A673 (cell line): Measurements from ENCODE around the gene SLC38A9. TPM values are rescaled to one million over a fixed set of nuclear protein-coding genes. Genes with fewer than 3 reads are reported as not detected.

ENCODE experiments used
- BruUV-seq: library from RNA; stranded (reverse); fragments of 400-500 nt; replicated peaks from 2 replicates; lab custom pipeline; 2021; lab: Mats Ljungman, UMichigan
- CTCF ChIA-PET: fragments of 300-600 bp; sonication (Branson Sonifier 250); formaldehyde crosslinking; loops from one replicate; lab custom pipeline; 2022; ENCODE audit warnings: antibody characterized with exemption; lab: Charles Lee
- POLR2A ChIA-PET: fragments of 300-600 bp; sonication (Branson Sonifier 250); formaldehyde crosslinking; loops from one replicate; lab custom pipeline; 2022; ENCODE audit warnings: antibody characterized with exemption; ENCODE audit not compliant: low non-redundant PET; lab: Charles Lee
- DNase-seq: peaks from one replicate; pipeline ENCODE4 v3.0.0-alpha.2; 2015; ENCODE audit warnings: low spot score
- H3K27ac ChIP-seq: fragments of 200-600 bp; sonication (generic); 2 replicates; pipeline ENCODE4 v1.5.1; 2016; ENCODE audit warnings: mixed run types, low read depth, mild to moderate bottlenecking, mixed read lengths, antibody characterized with exemption, low read length; ENCODE audit not compliant: poor library complexity, severe bottlenecking
- H3K27me3 ChIP-seq: fragments of 200-600 bp; sonication (generic); replicated peaks from 2 replicates; pipeline ENCODE4 v1.6.1; 2017; ENCODE audit warnings: mixed run types, low read depth, mild to moderate bottlenecking, mixed read lengths, antibody characterized with exemption, low read length; ENCODE audit not compliant: insufficient read depth, poor library complexity
- H3K36me3 ChIP-seq: fragments of 200-600 bp; sonication (generic); 2 replicates; pipeline ENCODE4 v1.6.1; 2016; ENCODE audit warnings: mixed run types, mild to moderate bottlenecking, mixed read lengths, antibody characterized with exemption, low read length; ENCODE audit not compliant: insufficient read depth, poor library complexity, severe bottlenecking
- H3K4me1 ChIP-seq: fragments of 200-600 bp; sonication (generic); 2 replicates; pipeline ENCODE4 v1.6.1; 2017; ENCODE audit warnings: mixed run types, mild to moderate bottlenecking, mixed read lengths, antibody characterized with exemption, low read length; ENCODE audit not compliant: insufficient read depth, poor library complexity, severe bottlenecking
- H3K4me3 ChIP-seq: fragments of 200-600 bp; sonication (generic); 2 replicates; pipeline ENCODE4 v1.5.1; 2016; ENCODE audit warnings: low read depth, mixed run types, mild to moderate bottlenecking, mixed read lengths, low read length; ENCODE audit not compliant: poor library complexity, severe bottlenecking
- H3K9me3 ChIP-seq: fragments of 200-600 bp; sonication (generic); 2 replicates; pipeline ENCODE4 v1.6.1; 2016; ENCODE audit warnings: mixed run types, low read depth, mild to moderate bottlenecking, mixed read lengths, antibody characterized with exemption, low read length; ENCODE audit not compliant: poor library complexity, severe bottlenecking
- EZH2 ChIP-seq: fragments of 200-600 bp; sonication (generic); IDR thresholded peaks from 2 replicates; pipeline ENCODE4 v1.6.1; 2017; ENCODE audit warnings: borderline replicate concordance, low read depth, mild to moderate bottlenecking, mixed read lengths, antibody characterized with exemption, low read length; ENCODE audit not compliant: poor library complexity, severe bottlenecking
- intact Hi-C: fragments of 100-400 bp; cut with micrococcal nuclease; formaldehyde crosslinking; loops from one replicate; pipeline ENCODE4 v1.10.0; 2022; ENCODE audit not compliant: unreplicated experiment
- total RNA-seq: library from RNA; stranded (reverse); gene quantifications from 2 replicates; pipeline ENCODE4 v1.2.3, GENCODE V29; 2021
- TF ChIP-seq, protein P1 (sequence below): fragments of 300-800, 200-600 bp; sonication (generic); conservative IDR thresholded peaks from 2 replicates; pipeline ENCODE4 v1.5.1; 2017; ENCODE audit warnings: low read depth, mild to moderate bottlenecking, antibody characterized with exemption, low read length, moderate library complexity, mixed read lengths

SLC38A9 gene
- total RNA-seq, 1 experiment from 2014 or later, result 22.1 TPM

DNA sequence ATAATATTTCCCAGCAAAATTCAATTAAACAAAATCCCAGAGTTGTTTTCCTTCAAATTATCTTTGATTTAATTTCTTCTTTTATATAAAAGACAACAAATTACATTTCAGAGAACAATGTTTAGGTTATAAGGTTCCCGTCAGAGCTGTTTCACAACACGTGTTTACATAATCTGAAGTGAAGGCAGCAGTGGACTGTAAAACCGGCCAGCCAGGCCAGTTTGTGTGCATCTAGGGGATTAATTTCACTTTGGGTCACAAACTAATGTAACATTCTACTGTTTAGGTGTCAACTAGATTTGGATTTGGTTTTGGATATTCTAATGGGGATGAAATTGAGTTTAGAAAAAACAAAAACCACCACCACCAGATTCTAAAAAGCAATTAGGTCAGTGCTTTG is 90.9 kb downstream of the SLC38A9 start:
- intact Hi-C loops, result no loop called here
- no peak overlapping the region for H3K27ac ChIP-seq
- BruUV-seq, result no TSS peak
- no peak overlapping the region for H3K4me3 ChIP-seq
- no peaks in the 10 kb centered on the region for H3K36me3 ChIP-seq
- ChIA-PET CTCF (no interaction called here), POLR2A (no interaction called here)
- TF ChIP-seq, protein P1, sequence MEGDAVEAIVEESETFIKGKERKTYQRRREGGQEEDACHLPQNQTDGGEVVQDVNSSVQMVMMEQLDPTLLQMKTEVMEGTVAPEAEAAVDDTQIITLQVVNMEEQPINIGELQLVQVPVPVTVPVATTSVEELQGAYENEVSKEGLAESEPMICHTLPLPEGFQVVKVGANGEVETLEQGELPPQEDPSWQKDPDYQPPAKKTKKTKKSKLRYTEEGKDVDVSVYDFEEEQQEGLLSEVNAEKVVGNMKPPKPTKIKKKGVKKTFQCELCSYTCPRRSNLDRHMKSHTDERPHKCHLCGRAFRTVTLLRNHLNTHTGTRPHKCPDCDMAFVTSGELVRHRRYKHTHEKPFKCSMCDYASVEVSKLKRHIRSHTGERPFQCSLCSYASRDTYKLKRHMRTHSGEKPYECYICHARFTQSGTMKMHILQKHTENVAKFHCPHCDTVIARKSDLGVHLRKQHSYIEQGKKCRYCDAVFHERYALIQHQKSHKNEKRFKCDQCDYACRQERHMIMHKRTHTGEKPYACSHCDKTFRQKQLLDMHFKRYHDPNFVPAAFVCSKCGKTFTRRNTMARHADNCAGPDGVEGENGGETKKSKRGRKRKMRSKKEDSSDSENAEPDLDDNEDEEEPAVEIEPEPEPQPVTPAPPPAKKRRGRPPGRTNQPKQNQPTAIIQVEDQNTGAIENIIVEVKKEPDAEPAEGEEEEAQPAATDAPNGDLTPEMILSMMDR, result no peak
- TF ChIP-seq EZH2, result no peak
- no peaks in the 10 kb centered on the region for H3K27me3 ChIP-seq
- no peak for DNase-seq
- H3K4me1 ChIP-seq, result peaks cover 10% of the 10 kb centered on the region
- H3K9me3 ChIP-seq, result no peaks in the 10 kb centered on the region

DNA sequence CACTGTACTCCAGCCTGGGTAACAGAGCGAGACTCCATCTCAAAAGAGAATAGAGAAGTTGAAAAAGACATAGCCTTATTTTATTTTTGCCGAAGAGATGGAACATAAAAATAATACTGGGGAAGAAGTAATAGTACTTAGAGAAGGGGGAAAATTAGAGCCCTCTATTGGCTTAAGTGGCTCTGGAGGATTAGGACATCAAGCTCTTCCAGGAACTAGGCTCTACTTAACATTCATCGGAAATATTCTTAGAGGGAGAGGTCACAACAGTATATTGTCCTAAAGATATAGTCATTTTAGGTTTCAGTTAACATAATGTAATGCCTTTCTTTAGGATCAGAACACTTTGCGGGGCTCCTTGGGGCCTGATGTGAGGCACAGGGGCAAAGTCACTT is 91.4 kb downstream of the SLC38A9 start:
- POLR2A ChIA-PET, result no interaction called here
- Histone ChIP-seq H3K36me3 (no peaks in the 10 kb centered on the region), H3K27me3 (no peaks in the 10 kb centered on the region), H3K4me3 (no peak overlapping the region), H3K27ac (no peak overlapping the region), H3K9me3 (no peaks in the 10 kb centered on the region), H3K4me1 (peaks cover 5% of the 10 kb centered on the region)
- BruUV-seq, result no TSS peak
- intact Hi-C loops, result no loop called here
- DNase-seq, result no peak
- TF ChIP-seq EZH2, result no peak
- TF ChIP-seq, protein P1, result no peak
- CTCF ChIA-PET, result no interaction called here

DNA sequence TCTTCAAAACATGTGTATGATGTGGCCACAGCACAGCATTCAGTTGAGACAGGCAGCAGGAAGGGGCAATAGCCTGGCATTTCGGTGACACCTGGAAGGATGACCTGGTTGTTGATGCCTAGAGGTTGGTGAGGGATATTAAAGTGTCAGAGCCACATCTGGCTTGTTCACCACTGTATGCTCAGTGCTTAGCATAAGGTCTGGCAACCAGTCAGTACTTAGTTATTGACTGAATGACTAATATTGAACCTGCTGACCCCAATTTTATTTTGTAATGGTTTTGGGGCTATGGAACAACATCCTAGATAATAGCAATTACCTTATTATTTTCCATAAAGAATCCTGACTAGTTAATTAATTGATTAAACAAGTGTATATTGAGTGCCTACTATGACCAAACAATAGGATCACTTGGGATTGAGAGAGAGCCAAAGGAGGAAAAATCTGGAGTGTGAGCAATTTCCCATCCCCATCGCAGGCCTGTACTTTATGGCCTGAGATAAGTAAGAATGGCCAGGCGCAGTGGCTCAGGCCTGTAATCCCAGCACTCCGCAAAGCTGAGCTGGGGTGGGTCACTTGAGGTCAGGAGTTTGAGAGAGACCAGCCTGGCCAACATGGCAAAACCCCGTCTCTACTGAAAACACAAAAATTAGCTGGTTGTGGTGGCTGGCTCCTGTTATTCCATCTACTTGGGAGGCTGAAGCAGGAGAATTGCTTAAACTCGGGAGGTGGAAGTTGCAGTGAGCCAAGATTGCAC is 91.9 kb downstream of the SLC38A9 start:
- Histone ChIP-seq H3K4me1 (no peaks in the 10 kb centered on the region), H3K4me3 (no peak overlapping the region), H3K36me3 (no peaks in the 10 kb centered on the region), H3K9me3 (no peaks in the 10 kb centered on the region), H3K27me3 (no peaks in the 10 kb centered on the region), H3K27ac (no peak overlapping the region)
- intact Hi-C loops, result no loop called here
- ChIA-PET POLR2A (no interaction called here), CTCF (no interaction called here)
- no peak for DNase-seq
- BruUV-seq, result no TSS peak
- TF ChIP-seq, protein P1, result no peak
- TF ChIP-seq EZH2, result no peak
